Adrenal gland (tissue), 5 donors: ENCODE data around the gene CDK10.

Experiments
- CTCF ChIP-seq, 6 experiments: fragments of 450-650 bp in 4 of 6; fragments of 200-600 bp in 2 of 6; sonication (generic) in 1 of 6; IDR thresholded peaks; 1 replicate in 5 of 6; 2 replicates in 1 of 6; pipeline versions ENCODE4 v1.5.1 to v1.8.0; 2016 to 2021; ENCODE audit warnings: antibody characterized with exemption in 6 of 6, mild to moderate bottlenecking in 2 of 6, moderate library complexity in 1 of 6
- POLR2A ChIP-seq, 2 donors: fragments of 450-650 bp; IDR thresholded peaks; one replicate each; pipeline ENCODE4 v1.6.1; 2017; ENCODE audit warnings: antibody characterized with exemption in 2 of 2, mild to moderate bottlenecking in 2 of 2, moderate library complexity in 1 of 2
- donor health status: DM: no; HTN: no; CAD: no.

- TF ChIP-seq CTCF (IDR thresholded peaks at IDR 0.05) (no peak), POLR2A (IDR thresholded peaks at IDR 0.05) (no peak)
These were observed 25.2 kb downstream of the CDK10 start for GRCh38 chr16:89711601-89712273.
